ENCODE measurements around the gene SMCHD1.

Gene SMCHD1

GRCh38 chr18:2777241-2777640 is 121.7 kb downstream of the SMCHD1 start:
- H3K27ac ChIP-seq (ENCODE audit: low read length), result no peak overlapping the region
- no peak overlapping the region for H3K4me2 ChIP-seq (ENCODE audit: insufficient read depth, low read length)

GRCh38 chr18:2780750-2781149 is 125.2 kb downstream of the SMCHD1 start:
- Histone ChIP-seq H3K79me2 (ENCODE audit: insufficient read depth, low read length) (no peaks in the 10 kb centered on the region), H3K4me2 (ENCODE audit: insufficient read depth, low read length) (no peak overlapping the region), H3K36me3 (ENCODE audit: insufficient read depth, low read length) (peaks cover 92% of the 10 kb centered on the region), H3K9me3 (ENCODE audit: insufficient read depth, low read length, severe bottlenecking) (no peaks in the 10 kb centered on the region), H2AFZ (ENCODE audit: low read depth, low read length) (no peak overlapping the region), H3K4me1 (ENCODE audit: insufficient read depth, low read length) (no peaks in the 10 kb centered on the region), H4K20me1 (ENCODE audit: insufficient read depth, low read length) (0 out of 2 replicates have a peak, but pooled peaks cover 3% of the 10 kb centered on the region), H3K27me3 (ENCODE audit: insufficient read depth, low read length, poor library complexity) (no peaks in the 10 kb centered on the region), H3K9ac (ENCODE audit: low read depth, low read length) (no peak overlapping the region), H3K27ac (ENCODE audit: low read length) (no peak overlapping the region), H3K4me3 (ENCODE audit: low read depth in 1 of 2, low read length in 2 of 2) (no peak overlapping the region)
- TF ChIP-seq EZH2 (IDR thresholded peaks at IDR 0.05; ENCODE audit: borderline replicate concordance, low read depth, low read length, severe bottlenecking), result no peak
- TF ChIP-seq CTCF (IDR thresholded peaks at IDR 0.05; ENCODE audit: borderline replicate concordance, extremely low read depth, low read length, poor library complexity, severe bottlenecking), result no peak
- ATAC-seq (ENCODE audit: insufficient read depth, low read depth), result no peak
- no peak for DNase-seq

More at GRCh38 chr18:2777241-2777640, 121.7 kb downstream of the SMCHD1 start:
- H3K9me3 ChIP-seq (ENCODE audit: insufficient read depth, low read length, severe bottlenecking), result no peaks in the 10 kb centered on the region
- TF ChIP-seq CTCF (IDR thresholded peaks at IDR 0.05; ENCODE audit: borderline replicate concordance, extremely low read depth, low read length, poor library complexity, severe bottlenecking) (no peak), EZH2 (IDR thresholded peaks at IDR 0.05; ENCODE audit: borderline replicate concordance, low read depth, low read length, severe bottlenecking) (no peak)
- ATAC-seq (ENCODE audit: insufficient read depth, low read depth), result no peak
- H2AFZ ChIP-seq (ENCODE audit: low read depth, low read length), result no peak overlapping the region
- no peak overlapping the region for H3K9ac ChIP-seq (ENCODE audit: low read depth, low read length)
- DNase-seq, result no peak
- H4K20me1 ChIP-seq (ENCODE audit: insufficient read depth, low read length), result 0 out of 2 replicates have a peak, but pooled peaks cover 3% of the 10 kb centered on the region
- H3K36me3 ChIP-seq (ENCODE audit: insufficient read depth, low read length), result peaks cover 91% of the 10 kb centered on the region
- H3K4me1 ChIP-seq (ENCODE audit: insufficient read depth, low read length), result no peaks in the 10 kb centered on the region
- no peak overlapping the region for H3K4me3 ChIP-seq (ENCODE audit: low read depth in 1 of 2, low read length in 2 of 2)
- H3K27me3 ChIP-seq (ENCODE audit: insufficient read depth, low read length, poor library complexity), result no peaks in the 10 kb centered on the region
- H3K79me2 ChIP-seq (ENCODE audit: insufficient read depth, low read length), result no peaks in the 10 kb centered on the region

GRCh38 chr18:2787225-2787624 is 131.7 kb downstream of the SMCHD1 start:
- Histone ChIP-seq H3K4me1 (ENCODE audit: insufficient read depth, low read length) (no peaks in the 10 kb centered on the region), H2AFZ (ENCODE audit: low read depth, low read length) (no peak overlapping the region), H3K27ac (ENCODE audit: low read length) (no peak overlapping the region), H3K79me2 (ENCODE audit: insufficient read depth, low read length) (no peaks in the 10 kb centered on the region), H3K9ac (ENCODE audit: low read depth, low read length) (no peak overlapping the region), H3K27me3 (ENCODE audit: insufficient read depth, low read length, poor library complexity) (no peaks in the 10 kb centered on the region), H3K4me3 (ENCODE audit: low read depth in 1 of 2, low read length in 2 of 2) (no peak overlapping the region), H3K4me2 (ENCODE audit: insufficient read depth, low read length) (no peak overlapping the region), H3K36me3 (ENCODE audit: insufficient read depth, low read length) (peaks cover 91% of the 10 kb centered on the region), H4K20me1 (ENCODE audit: insufficient read depth, low read length) (no peaks in the 10 kb centered on the region), H3K9me3 (ENCODE audit: insufficient read depth, low read length, severe bottlenecking) (no peaks in the 10 kb centered on the region)
- ATAC-seq (ENCODE audit: insufficient read depth, low read depth), result no peak
- TF ChIP-seq CTCF (IDR thresholded peaks at IDR 0.05; ENCODE audit: borderline replicate concordance, extremely low read depth, low read length, poor library complexity, severe bottlenecking), result no peak
- no peak for TF ChIP-seq EZH2 (IDR thresholded peaks at IDR 0.05; ENCODE audit: borderline replicate concordance, low read depth, low read length, severe bottlenecking)
- DNase-seq, result no peak

GRCh38 chr18:2792395-2792794 is 136.9 kb downstream of the SMCHD1 start:
- Histone ChIP-seq H3K36me3 (ENCODE audit: insufficient read depth, low read length) (peaks cover 83% of the 10 kb centered on the region), H3K79me2 (ENCODE audit: insufficient read depth, low read length) (no peaks in the 10 kb centered on the region; the same call in 1 of the 2 replicates), H3K9ac (ENCODE audit: low read depth, low read length) (no peak overlapping the region), H3K27ac (ENCODE audit: low read length) (no peak overlapping the region), H3K4me1 (ENCODE audit: insufficient read depth, low read length) (no peaks in the 10 kb centered on the region), H2AFZ (ENCODE audit: low read depth, low read length) (no peak overlapping the region), H3K9me3 (ENCODE audit: insufficient read depth, low read length, severe bottlenecking) (no peaks in the 10 kb centered on the region), H3K27me3 (ENCODE audit: insufficient read depth, low read length, poor library complexity) (no peaks in the 10 kb centered on the region), H3K4me2 (ENCODE audit: insufficient read depth, low read length) (no peak overlapping the region), H3K4me3 (ENCODE audit: low read depth in 1 of 2, low read length in 2 of 2) (no peak overlapping the region), H4K20me1 (ENCODE audit: insufficient read depth, low read length) (no peaks in the 10 kb centered on the region)
- no peak for ATAC-seq (ENCODE audit: insufficient read depth, low read depth)
- TF ChIP-seq EZH2 (IDR thresholded peaks at IDR 0.05; ENCODE audit: borderline replicate concordance, low read depth, low read length, severe bottlenecking), result no peak
- TF ChIP-seq CTCF (IDR thresholded peaks at IDR 0.05; ENCODE audit: borderline replicate concordance, extremely low read depth, low read length, poor library complexity, severe bottlenecking), result no peak
- no peak for DNase-seq

Data from DND-41 (cell line).